Transverse colon (tissue), 4 donors: ENCODE measurements around the gene TET2.

Experiments
- CTCF ChIP-seq, 5 experiments: fragments of 200-600 bp in 3 of 5; fragments of 450-650 bp in 2 of 5; sonication (generic) in 3 of 5; IDR thresholded peaks; 1 replicate in 2 of 5; 2 replicates in 3 of 5; pipeline ENCODE4 v1.5.1; 2016 to 2017; ENCODE audit warnings: antibody characterized with exemption in 5 of 5, inconsistent platforms in 3 of 5, mild to moderate bottlenecking in 2 of 5, moderate library complexity in 1 of 5
- POLR2A ChIP-seq: fragments of 450-650 bp; IDR thresholded peaks from one replicate; pipeline ENCODE4 v1.6.1; 2016; ENCODE audit warnings: antibody characterized with exemption, mild to moderate bottlenecking, moderate library complexity
- POLR2AphosphoS5 ChIP-seq, 3 donors: sonication (generic); formaldehyde crosslinking; IDR thresholded peaks; one replicate each; pipeline ENCODE4 v1.6.1; 2016; ENCODE audit warnings: antibody characterized with exemption in 3 of 3

GRCh38 chr4:105274090-105274489 is 127.4 kb downstream of the TET2 start:
- TF ChIP-seq POLR2AphosphoS5 (IDR thresholded peaks at IDR 0.05): no peak
- TF ChIP-seq POLR2A: no peak
- no peak for TF ChIP-seq CTCF (IDR thresholded peaks at IDR 0.05)
